Activated effector memory CD4-positive, alpha-beta T cell treated with Interleukin-2 at 50 U/mL for 16 hours (primary cell): ENCODE data around the gene GJA1.

Experiments used
- DNase-seq: peaks from one replicate; pipeline ENCODE4 v3.0.0-alpha.2; 2020

Gene GJA1

GRCh38 chr6:121492536-121492935 is 57.1 kb downstream of the GJA1 start:
- no peak for DNase-seq

DNA sequence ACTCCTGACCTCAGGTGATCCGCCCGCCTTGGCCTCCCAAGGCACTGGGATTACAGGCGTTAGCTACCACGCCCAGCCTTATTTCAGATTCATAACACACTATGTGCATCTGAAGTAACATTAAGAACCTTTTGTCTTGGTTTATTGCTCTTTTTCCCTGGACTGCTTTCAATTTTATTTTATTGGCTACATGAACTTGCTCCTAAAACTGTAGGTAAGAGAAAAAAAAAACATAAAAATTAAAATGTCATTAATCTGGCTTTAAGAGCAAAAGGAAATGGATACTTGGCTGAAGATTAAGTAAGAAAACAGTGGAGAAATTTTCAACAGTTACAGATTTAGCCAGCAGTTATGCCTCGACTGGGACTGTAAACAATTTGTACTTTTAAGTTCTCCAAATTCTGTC is 62.5 kb downstream of the GJA1 start:
- DNase-seq, result no peak

- DNase-seq, result no peak
Observed at GRCh38 chr6:121498481-121499276, 63.2 kb downstream of the GJA1 start.
